ENCODE data around the gene TMEM203.

The TMEM203 gene

GRCh38 chr9:137213160-137214060 is 8.0 kb upstream of the TMEM203 start:
- no peak for FAIRE-seq
- no peak for TF ChIP-seq POLR2A (IDR thresholded peaks at IDR 0.05; ENCODE audit: low read depth, low read length)
- no peak for DNase-seq (ENCODE audit: insufficient read length, low spot score)

- no peak for FAIRE-seq
- TF ChIP-seq POLR2A (IDR thresholded peaks at IDR 0.05; ENCODE audit: low read depth, low read length) = no peak
- DNase-seq (ENCODE audit: insufficient read length, low spot score) = no peak
These were observed 7.1 kb upstream of the TMEM203 start for GRCh38 chr9:137212520-137212919.

GRCh38 chr9:137211532-137211931 is 6.1 kb upstream of the TMEM203 start:
- no peak for TF ChIP-seq POLR2A (IDR thresholded peaks at IDR 0.05; ENCODE audit: low read depth, low read length)
- FAIRE-seq = no peak
- no peak for DNase-seq (ENCODE audit: insufficient read length, low spot score)

- no peak for DNase-seq (ENCODE audit: insufficient read length, low spot score)
- FAIRE-seq = no peak
- no peak for TF ChIP-seq POLR2A (IDR thresholded peaks at IDR 0.05; ENCODE audit: low read depth, low read length)
These were observed 1.2 kb upstream of the TMEM203 start for GRCh38 chr9:137206602-137207001.

GRCh38 chr9:137204731-137205125 is 720 bp downstream of the TMEM203 start:
- TF ChIP-seq POLR2A (IDR thresholded peaks at IDR 0.05; ENCODE audit: low read depth, low read length) = no peak
- DNase-seq (ENCODE audit: insufficient read length, low spot score) (no peak), FAIRE-seq (no peak)

GRCh38 chr9:137202966-137203365 is 2.5 kb downstream of the TMEM203 start:
- FAIRE-seq (no peak), DNase-seq (ENCODE audit: insufficient read length, low spot score) (no peak)
- no peak for TF ChIP-seq POLR2A (IDR thresholded peaks at IDR 0.05; ENCODE audit: low read depth, low read length)

GRCh38 chr9:137201205-137201868 is 4.1 kb downstream of the TMEM203 start:
- TF ChIP-seq POLR2A (IDR thresholded peaks at IDR 0.05; ENCODE audit: low read depth, low read length) = no peak
- FAIRE-seq (no peak), DNase-seq (ENCODE audit: insufficient read length, low spot score) (no peak)

- FAIRE-seq (peak; percentile 91), DNase-seq (ENCODE audit: insufficient read length, low spot score) (peak; percentile 100)
- peak; percentile 89 for TF ChIP-seq POLR2A (IDR thresholded peaks at IDR 0.05; ENCODE audit: low read depth, low read length)
These were observed 4.9 kb downstream of the TMEM203 start, which contains the start of gene TPRN for GRCh38 chr9:137200311-137201204. Gene TPRN, minus strand, starts transcription at chr9:137200741. Its CDS starts 30 bp downstream, at chr9:137200711.

GRCh38 chr9:137199411-137200121 is 5.9 kb downstream of the TMEM203 start:
- TF ChIP-seq POLR2A (IDR thresholded peaks at IDR 0.05; ENCODE audit: low read depth, low read length) = no peak
- DNase-seq (ENCODE audit: insufficient read length, low spot score) (no peak), FAIRE-seq (no peak)

- DNase-seq (ENCODE audit: insufficient read length, low spot score) = no peak
- TF ChIP-seq POLR2A (IDR thresholded peaks at IDR 0.05; ENCODE audit: low read depth, low read length) = no peak
- FAIRE-seq = no peak
These were observed 6.6 kb downstream of the TMEM203 start for GRCh38 chr9:137198902-137199283.

- no peak for FAIRE-seq
- DNase-seq (ENCODE audit: insufficient read length, low spot score) = no peak
- no peak for TF ChIP-seq POLR2A (IDR thresholded peaks at IDR 0.05; ENCODE audit: low read depth, low read length)
These were observed 7.2 kb downstream of the TMEM203 start for GRCh38 chr9:137198051-137198901.

GRCh38 chr9:137195525-137196220 is 9.8 kb downstream of the TMEM203 start:
- TF ChIP-seq POLR2A (IDR thresholded peaks at IDR 0.05; ENCODE audit: low read depth, low read length) = no peak
- DNase-seq (ENCODE audit: insufficient read length, low spot score) (no peak), FAIRE-seq (no peak)
